CD14-positive monocyte (primary cell): Measurements from ENCODE around the gene NDUFS5. TPM values are rescaled to one million over a fixed set of nuclear protein-coding genes. Genes with fewer than 3 reads are reported as not detected.
A peak's percentile ranks its signal among the peaks of the same experiment; 100 is the strongest.

Experiments
- DNase-seq, 3 donors: peaks; one replicate each; pipeline ENCODE4 v3.0.0-alpha.2; 2011 to 2022
- H2AFZ ChIP-seq: 2 replicates; pipeline ENCODE4 v1.6.0; 2012; ENCODE audit warnings: mild to moderate bottlenecking, low read depth, low read length, inconsistent platforms; ENCODE audit not compliant: insufficient read depth, poor library complexity, severe bottlenecking
- H3K27ac ChIP-seq, 2 donors: 1 replicate in 1 of 2; 2 replicates in 1 of 2; pipeline ENCODE4 v1.5.1; 2012 to 2013; ENCODE audit warnings: low read length in 2 of 2, control low read depth in 1 of 2, inconsistent platforms in 1 of 2, low read depth in 1 of 2, mild to moderate bottlenecking in 1 of 2
- H3K27me3 ChIP-seq, 2 donors: one replicate each; pipeline versions ENCODE4 v1.6.0 to v1.6.1; 2011 to 2013; ENCODE audit warnings: low read length in 2 of 2; ENCODE audit not compliant: control insufficient read depth in 2 of 2, insufficient read depth in 2 of 2
- H3K36me3 ChIP-seq, 2 donors: replicated peaks in 1 of 2; 1 replicate in 1 of 2; 2 replicates in 1 of 2; pipeline versions ENCODE4 v1.5.1 to v1.6.1; 2012 to 2013; ENCODE audit warnings: low read length in 2 of 2, control low read depth in 1 of 2, inconsistent platforms in 1 of 2, mild to moderate bottlenecking in 1 of 2; ENCODE audit not compliant: insufficient read depth in 2 of 2, control insufficient read depth in 1 of 2
- H3K4me1 ChIP-seq, 2 donors: 1 replicate in 1 of 2; 2 replicates in 1 of 2; pipeline versions ENCODE4 v1.5.1 to v1.6.1; 2012 to 2013; ENCODE audit warnings: low read length in 2 of 2, control low read depth in 1 of 2, inconsistent platforms in 1 of 2, mild to moderate bottlenecking in 1 of 2, moderate library complexity in 1 of 2; ENCODE audit not compliant: insufficient read depth in 2 of 2, control insufficient read depth in 1 of 2
- H3K4me2 ChIP-seq: replicated peaks from 2 replicates; pipeline ENCODE3; 2012; ENCODE audit warnings: low read length, moderate library complexity, mild to moderate bottlenecking; ENCODE audit not compliant: poor library complexity, severe bottlenecking; ENCODE audit errors: extremely low read depth
- H3K4me3 ChIP-seq, 3 experiments: fragments of 200-600 bp in 1 of 3; sonication (generic) in 1 of 3; replicated peaks in 1 of 3; 1 replicate in 2 of 3; 2 replicates in 1 of 3; pipeline ENCODE4 v1.5.1; 2011 to 2013; ENCODE audit warnings: low read length in 3 of 3, mild to moderate bottlenecking in 3 of 3, control low read depth in 2 of 3, low read depth in 2 of 3, inconsistent platforms in 1 of 3, moderate library complexity in 1 of 3
- H3K79me2 ChIP-seq: 2 replicates; pipeline ENCODE4 v1.6.0; 2012; ENCODE audit warnings: mild to moderate bottlenecking, control low read depth, inconsistent platforms, low read length, moderate library complexity; ENCODE audit not compliant: insufficient read depth
- H3K9ac ChIP-seq: 2 replicates; pipeline ENCODE4 v1.6.0; 2017; ENCODE audit warnings: low read length, mild to moderate bottlenecking; ENCODE audit not compliant: insufficient read depth, poor library complexity, severe bottlenecking
- H3K9me3 ChIP-seq, 2 donors: replicated peaks in 1 of 2; 1 replicate in 1 of 2; 2 replicates in 1 of 2; pipeline versions ENCODE4 v1.5.1 to v1.6.1; 2012 to 2013; ENCODE audit warnings: low read length in 2 of 2, control low read depth in 1 of 2; ENCODE audit not compliant: control insufficient read depth in 1 of 2, insufficient read depth in 1 of 2
- H4K20me1 ChIP-seq: 2 replicates; pipeline ENCODE4 v1.6.0; 2012; ENCODE audit warnings: mild to moderate bottlenecking, low read length, control low read depth, moderate library complexity; ENCODE audit not compliant: insufficient read depth
- H3K27ac Mint-ChIP-seq, 7 donors: one replicate each; pipeline ENCODE4 v1.8.0; 2020; ENCODE audit warnings: mild to moderate bottlenecking in 7 of 7, mixed read lengths in 7 of 7, moderate library complexity in 6 of 7, inconsistent platforms in 2 of 7
- H3K27me3 Mint-ChIP-seq, 3 donors: one replicate each; pipeline ENCODE4 v1.8.0; 2021 to 2022; ENCODE audit warnings: low read depth in 3 of 3, mild to moderate bottlenecking in 3 of 3, mixed read lengths in 3 of 3, moderate library complexity in 3 of 3, inconsistent platforms in 1 of 3
- H3K36me3 Mint-ChIP-seq, 2 donors: one replicate each; pipeline ENCODE4 v1.8.0; 2020; ENCODE audit warnings: mixed read lengths in 2 of 2, inconsistent platforms in 1 of 2, mild to moderate bottlenecking in 1 of 2
- H3K4me1 Mint-ChIP-seq: one replicate; pipeline ENCODE4 v1.8.0; 2020; ENCODE audit warnings: mild to moderate bottlenecking, mixed read lengths
- H3K4me3 Mint-ChIP-seq, 2 donors: one replicate each; pipeline ENCODE4 v1.8.0; 2020; ENCODE audit warnings: mild to moderate bottlenecking in 2 of 2, mixed read lengths in 2 of 2, moderate library complexity in 1 of 2
- H3K9me3 Mint-ChIP-seq, 7 donors: one replicate each; pipeline ENCODE4 v1.8.0; 2020 to 2022; ENCODE audit warnings: mixed read lengths in 7 of 7, mild to moderate bottlenecking in 6 of 7, moderate library complexity in 6 of 7, inconsistent platforms in 2 of 7
- CTCF ChIP-seq: fragments of 200-600 bp; IDR thresholded peaks from one replicate; pipeline ENCODE4 v1.8.0; 2022; ENCODE audit warnings: antibody characterized with exemption, mild to moderate bottlenecking
- WGBS: methylation state at CpG from one replicate; pipeline ENCODE4 v1.1.5; 2013; ENCODE audit warnings: missing lambda C conversion rate; ENCODE audit not compliant: insufficient coverage; 5-methylcytosine and 5-hydroxymethylcytosine counted together
- intact Hi-C, 2 donors: fragments of 100-400 bp; cut with micrococcal nuclease; formaldehyde crosslinking; loops; one replicate each; pipeline versions ENCODE4 v1.15.0 to v1.15.1; 2023
- polyA plus RNA-seq, 3 donors: library from polyadenylated mRNA; depleted of rRNA in 1 of 3; unstranded in 2 of 3; stranded (reverse) in 1 of 3; fragments of 300-500 nt in 2 of 3; fragments of >200 nt in 1 of 3; fragmentation: Illumina TruSeq in 2 of 3; gene quantifications; 1 replicate in 2 of 3; 2 replicates in 1 of 3; pipeline ENCODE4 v1.2.3, GENCODE V29; 2012 to 2021

The NDUFS5 gene
- polyA plus RNA-seq, 3 donors, result 119 to 463 (median 393) TPM

- H3K27ac Mint-ChIP-seq, result peak overlapping the region in 1 of 7 donors; percentile 54
- no peak overlapping the region for H3K4me3 Mint-ChIP-seq
Observed at GRCh38 chr1:38994196-38994595, 32.0 kb upstream of the NDUFS5 start.

GRCh38 chr1:38997034-38997900, 28.9 kb upstream of the NDUFS5 start:
- H3K79me2 ChIP-seq, result peaks cover 69% of the 10 kb centered on the region
- no peaks in the 10 kb centered on the region for H3K9me3 ChIP-seq
- Mint-ChIP-seq H3K27me3 (no peaks in the 10 kb centered on the region), H3K9me3 (no peaks in the 10 kb centered on the region), H3K36me3 (peaks cover 53 to 84% of the 10 kb centered on the region in 2 donors), H3K4me3 (no peak overlapping the region), H3K4me1 (peaks cover 18% of the 10 kb centered on the region), H3K27ac (peak overlapping the region in 3 of 7 donors; percentile 58 to 80 (median 70))
- H4K20me1 ChIP-seq, result peaks cover 99% of the 10 kb centered on the region
- H3K4me1 ChIP-seq, result peaks cover 7 to 9% of the 10 kb centered on the region in 2 donors
- H3K9ac ChIP-seq, result no peak overlapping the region
- no peak overlapping the region for H3K4me2 ChIP-seq
- H2AFZ ChIP-seq, result no peak overlapping the region
- no peak for TF ChIP-seq CTCF
- WGBS, result 80% methylated on average over 1 of the region's 4 CpGs
- H3K27me3 ChIP-seq, result no peaks in the 10 kb centered on the region
- DNase-seq, result no peak
- peak overlapping the region in 1 of 2 donors; percentile 0 for H3K27ac ChIP-seq
- peaks cover 52 to 63% of the 10 kb centered on the region in 2 donors for H3K36me3 ChIP-seq
- intact Hi-C loops, result no loop called here
- H3K4me3 ChIP-seq, result no peak overlapping the region

More at GRCh38 chr1:38994196-38994595, 32.0 kb upstream of the NDUFS5 start:
- no peak for DNase-seq
- H3K9me3 ChIP-seq, result no peaks in the 10 kb centered on the region
- no peaks in the 10 kb centered on the region for H3K9me3 Mint-ChIP-seq
- TF ChIP-seq CTCF, result no peak
- peaks cover 26% of the 10 kb centered on the region for H3K4me1 Mint-ChIP-seq
- intact Hi-C loops, result no loop called here
- no peaks in the 10 kb centered on the region for H3K27me3 Mint-ChIP-seq
- peaks cover 78% of the 10 kb centered on the region for H3K79me2 ChIP-seq
- no peak overlapping the region for H3K27ac ChIP-seq
- no peak overlapping the region for H3K4me2 ChIP-seq
- no peak overlapping the region for H3K9ac ChIP-seq
- peaks cover 26 to 53% of the 10 kb centered on the region in 2 donors for H3K36me3 Mint-ChIP-seq
- 100% methylated on average over 4 of the region's 5 CpGs for WGBS
- no peak overlapping the region for H3K4me3 ChIP-seq
- no peaks in the 10 kb centered on the region for H3K27me3 ChIP-seq
- H2AFZ ChIP-seq, result no peak overlapping the region
- peaks cover 17 to 22% of the 10 kb centered on the region in 2 donors for H3K4me1 ChIP-seq
- peaks cover 22 to 32% of the 10 kb centered on the region in 2 donors for H3K36me3 ChIP-seq
- peaks cover 73% of the 10 kb centered on the region for H4K20me1 ChIP-seq
